Gastrocnemius medialis (tissue), 4 donors: ENCODE results near the gene BMPR1B.
A peak's percentile ranks its signal among the peaks of the same experiment; 100 is the strongest.

Experiments used
- POLR2A ChIP-seq, 2 donors: fragments of 450-650 bp; IDR thresholded peaks; one replicate each; pipeline ENCODE4 v1.6.1; 2017; ENCODE audit warnings: antibody characterized with exemption in 2 of 2, mild to moderate bottlenecking in 2 of 2, moderate library complexity in 2 of 2
- TF ChIP-seq, protein P1 (sequence below), 5 experiments: fragments of 450-650 bp in 3 of 5; fragments of 200-600 bp in 2 of 5; sonication (generic) in 2 of 5; IDR thresholded peaks in 4 of 5; conservative IDR thresholded peaks in 1 of 5; 1 replicate in 4 of 5; 2 replicates in 1 of 5; pipeline ENCODE4 v1.5.1; 2016 to 2019; ENCODE audit warnings: antibody characterized with exemption in 5 of 5, mild to moderate bottlenecking in 3 of 5, moderate library complexity in 3 of 5

DNA sequence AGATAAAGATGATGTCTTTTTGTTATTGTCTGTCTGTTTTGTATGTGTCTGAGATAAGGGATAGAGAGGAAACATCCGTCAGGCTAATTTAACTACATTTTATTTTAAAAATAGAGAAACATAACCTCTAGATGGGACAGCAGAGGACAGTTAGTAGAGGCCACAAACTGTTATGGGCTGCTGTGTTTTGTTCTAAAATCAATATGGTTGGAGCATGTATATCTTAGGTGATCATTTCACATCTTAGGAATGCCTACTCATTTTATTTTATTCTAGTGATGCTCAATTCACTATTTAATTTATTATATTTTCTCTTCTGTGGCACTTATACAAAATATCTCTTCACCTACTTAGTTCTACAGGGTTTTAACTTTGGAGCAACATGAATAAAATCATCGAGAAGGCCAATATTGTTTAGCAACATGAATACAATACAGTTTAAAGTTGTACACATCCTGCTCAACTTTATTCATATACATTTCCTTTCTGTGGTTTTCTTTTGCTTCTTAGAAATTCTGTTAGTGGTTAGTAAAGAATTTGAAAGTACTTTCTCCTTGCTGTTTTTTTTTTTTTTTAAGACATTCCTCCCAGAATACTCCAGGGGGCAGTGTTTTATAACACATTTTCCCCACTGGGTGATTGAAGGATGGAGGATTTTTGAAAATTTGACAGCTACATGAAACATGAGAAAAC lies 398.1 kb downstream of the BMPR1B start:
- TF ChIP-seq, protein P1, sequence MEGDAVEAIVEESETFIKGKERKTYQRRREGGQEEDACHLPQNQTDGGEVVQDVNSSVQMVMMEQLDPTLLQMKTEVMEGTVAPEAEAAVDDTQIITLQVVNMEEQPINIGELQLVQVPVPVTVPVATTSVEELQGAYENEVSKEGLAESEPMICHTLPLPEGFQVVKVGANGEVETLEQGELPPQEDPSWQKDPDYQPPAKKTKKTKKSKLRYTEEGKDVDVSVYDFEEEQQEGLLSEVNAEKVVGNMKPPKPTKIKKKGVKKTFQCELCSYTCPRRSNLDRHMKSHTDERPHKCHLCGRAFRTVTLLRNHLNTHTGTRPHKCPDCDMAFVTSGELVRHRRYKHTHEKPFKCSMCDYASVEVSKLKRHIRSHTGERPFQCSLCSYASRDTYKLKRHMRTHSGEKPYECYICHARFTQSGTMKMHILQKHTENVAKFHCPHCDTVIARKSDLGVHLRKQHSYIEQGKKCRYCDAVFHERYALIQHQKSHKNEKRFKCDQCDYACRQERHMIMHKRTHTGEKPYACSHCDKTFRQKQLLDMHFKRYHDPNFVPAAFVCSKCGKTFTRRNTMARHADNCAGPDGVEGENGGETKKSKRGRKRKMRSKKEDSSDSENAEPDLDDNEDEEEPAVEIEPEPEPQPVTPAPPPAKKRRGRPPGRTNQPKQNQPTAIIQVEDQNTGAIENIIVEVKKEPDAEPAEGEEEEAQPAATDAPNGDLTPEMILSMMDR (IDR thresholded peaks at IDR 0.05 in 4 of 5, conservative IDR thresholded peaks at IDR 0.05 in 1 of 5), result peak in 1 of 5 experiments; percentile 38
- TF ChIP-seq POLR2A (IDR thresholded peaks at IDR 0.05), result no peak
